HAP-1 (cell line): ENCODE measurements around the gene ARGLU1.

ENCODE experiments used
- DNase-seq, 2 experiments: peaks; one replicate each; pipeline ENCODE4 v3.0.0-alpha.2; 2016 to 2020; ENCODE audit warnings: low spot score in 2 of 2
- H3K27me3 ChIP-seq: fragments of 250-450 bp; sonication (Bioruptor Pico); 2 replicates; pipeline ENCODE4 v1.5.1; 2020; ENCODE audit warnings: low read depth, mild to moderate bottlenecking, moderate library complexity
- H3K36me3 ChIP-seq: fragments of 250-450 bp; sonication (Bioruptor Pico); replicated peaks from 2 replicates; pipeline ENCODE4 v1.5.1; 2020; ENCODE audit warnings: mild to moderate bottlenecking
- H3K4me1 ChIP-seq: fragments of 250-450 bp; sonication (Bioruptor Pico); 2 replicates; pipeline ENCODE4 v1.5.1; 2020; ENCODE audit warnings: mild to moderate bottlenecking
- H3K4me3 ChIP-seq: fragments of 250-450 bp; sonication (Bioruptor Pico); 2 replicates; pipeline ENCODE4 v1.5.1; 2020; ENCODE audit warnings: mild to moderate bottlenecking, moderate library complexity
- H3K9me3 ChIP-seq: fragments of 250-450 bp; sonication (Bioruptor Pico); 2 replicates; pipeline ENCODE4 v1.5.1; 2020; ENCODE audit warnings: mild to moderate bottlenecking, moderate library complexity
- in situ Hi-C: fragments of 300-500 bp; cut with MboI; formaldehyde crosslinking; loops from 3 replicates; pipeline ENCODE4 v1.14.3; 2020; ENCODE audit warnings: low sequenced_read_pairs, inconsistent platforms, mixed read lengths

The ARGLU1 gene

GRCh38 chr13:106492588-106493475 is 75.1 kb downstream of the ARGLU1 start:
- DNase-seq = no peak
- no peaks in the 10 kb centered on the region for H3K4me1 ChIP-seq
- peaks cover 2% of the 10 kb centered on the region; the same call in 1 of the 2 replicates for H3K36me3 ChIP-seq
- no peaks in the 10 kb centered on the region for H3K9me3 ChIP-seq
- no peak overlapping the region for H3K4me3 ChIP-seq
- no peaks in the 10 kb centered on the region for H3K27me3 ChIP-seq
- in situ Hi-C loops = no loop called here

- peaks cover 2% of the 10 kb centered on the region; the same call in 1 of the 2 replicates for H3K36me3 ChIP-seq
- H3K4me1 ChIP-seq = no peaks in the 10 kb centered on the region
- no peaks in the 10 kb centered on the region for H3K9me3 ChIP-seq
- H3K4me3 ChIP-seq = no peak overlapping the region
- in situ Hi-C loops = no loop called here
- H3K27me3 ChIP-seq = no peaks in the 10 kb centered on the region
- no peak for DNase-seq
These were observed 75.9 kb downstream of the ARGLU1 start for GRCh38 chr13:106491928-106492587.
